H9 (cell line): ENCODE measurements around the gene FGD6. TPM values are rescaled to one million over a fixed set of nuclear protein-coding genes. Genes with fewer than 3 reads are reported as not detected.

Experiments used
- DNase-seq: peaks from one replicate; pipeline ENCODE4 v3.0.0-alpha.2; 2017
- H2AFZ ChIP-seq: one replicate; pipeline ENCODE4 v1.6.1; 2013; ENCODE audit warnings: mild to moderate bottlenecking, low read length, control low read depth, moderate library complexity
- H2AK5ac ChIP-seq: 2 replicates; pipeline ENCODE4 v1.6.1; 2013; ENCODE audit warnings: low read length, control low read depth, mixed read lengths; ENCODE audit not compliant: insufficient read length
- H2BK120ac ChIP-seq: one replicate; pipeline ENCODE4 v1.6.1; 2013; ENCODE audit warnings: low read depth, mild to moderate bottlenecking, low read length, control low read depth, inconsistent platforms; ENCODE audit not compliant: poor library complexity, severe bottlenecking
- H2BK12ac ChIP-seq: 2 replicates; pipeline ENCODE4 v1.6.1; 2013; ENCODE audit warnings: low read length, control low read depth, mixed read lengths, low read depth; ENCODE audit not compliant: insufficient read length
- H2BK15ac ChIP-seq: 2 replicates; pipeline ENCODE4 v1.6.1; 2013; ENCODE audit warnings: low read depth, low read length, control low read depth
- H2BK20ac ChIP-seq: one replicate; pipeline ENCODE4 v1.6.1; 2013; ENCODE audit warnings: low read depth, mild to moderate bottlenecking, low read length, control low read depth, inconsistent platforms; ENCODE audit not compliant: poor library complexity, severe bottlenecking
- H2BK5ac ChIP-seq: 2 replicates; pipeline ENCODE4 v1.6.1; 2013; ENCODE audit warnings: low read length, control low read depth, mixed read lengths; ENCODE audit not compliant: insufficient read length
- H3K14ac ChIP-seq: 2 replicates; pipeline ENCODE4 v1.6.1; 2013; ENCODE audit warnings: low read length, control low read depth; ENCODE audit not compliant: insufficient read depth
- H3K18ac ChIP-seq: 2 replicates; pipeline ENCODE4 v1.6.1; 2013; ENCODE audit warnings: low read depth, mild to moderate bottlenecking, mixed read lengths, low read length, control low read depth; ENCODE audit not compliant: insufficient read length
- H3K23ac ChIP-seq: 2 replicates; pipeline ENCODE4 v1.6.1; 2013; ENCODE audit warnings: low read length, control low read depth, mixed read lengths, low read depth; ENCODE audit not compliant: insufficient read length
- H3K23me2 ChIP-seq: 2 replicates; pipeline ENCODE4 v1.6.1; 2013; ENCODE audit warnings: low read depth, mild to moderate bottlenecking, mixed read lengths, low read length, control low read depth; ENCODE audit not compliant: insufficient read length, poor library complexity, severe bottlenecking
- H3K27ac ChIP-seq: 2 replicates; pipeline ENCODE4 v1.5.1; 2013; ENCODE audit warnings: low read length, control low read depth, mixed read lengths, low read depth; ENCODE audit not compliant: insufficient read length
- H3K27me3 ChIP-seq: 2 replicates; pipeline ENCODE4 v1.6.1; 2013; ENCODE audit warnings: low read length, control low read depth, inconsistent platforms; ENCODE audit not compliant: insufficient read depth
- H3K4ac ChIP-seq: 2 replicates; pipeline ENCODE4 v1.6.1; 2013; ENCODE audit warnings: low read depth, mild to moderate bottlenecking, control low read depth, inconsistent platforms, low read length, moderate library complexity
- H3K4me1 ChIP-seq: 2 replicates; pipeline ENCODE4 v1.6.1; 2013; ENCODE audit warnings: low read length, control low read depth, inconsistent platforms; ENCODE audit not compliant: insufficient read depth
- H3K4me2 ChIP-seq: 2 replicates; pipeline ENCODE4 v1.6.1; 2013; ENCODE audit warnings: low read length, control low read depth, mixed read lengths; ENCODE audit not compliant: insufficient read length, insufficient read depth
- H3K56ac ChIP-seq: 2 replicates; pipeline ENCODE4 v1.6.1; 2013; ENCODE audit warnings: low read depth, mild to moderate bottlenecking, mixed read lengths, low read length, control low read depth; ENCODE audit not compliant: insufficient read length
- H3K79me1 ChIP-seq: 2 replicates; pipeline ENCODE4 v1.6.1; 2013; ENCODE audit warnings: low read depth, mild to moderate bottlenecking, moderate library complexity, low read length, control low read depth, inconsistent platforms; ENCODE audit not compliant: insufficient read depth, poor library complexity, severe bottlenecking
- H3K79me2 ChIP-seq: 2 replicates; pipeline ENCODE4 v1.6.1; 2013; ENCODE audit warnings: low read length, control low read depth, inconsistent platforms; ENCODE audit not compliant: insufficient read depth
- H3K9ac ChIP-seq: 2 replicates; pipeline ENCODE4 v1.6.1; 2013; ENCODE audit warnings: low read length, control low read depth, mixed read lengths; ENCODE audit not compliant: insufficient read length; ENCODE audit errors: extremely low read depth
- H3K9me3 ChIP-seq: one replicate; pipeline ENCODE4 v1.6.1; 2013; ENCODE audit warnings: low read depth, low read length, inconsistent platforms; ENCODE audit not compliant: control insufficient read depth
- H3T11ph ChIP-seq: one replicate; pipeline ENCODE4 v1.6.1; 2013; ENCODE audit warnings: mild to moderate bottlenecking, low read length, control low read depth, inconsistent platforms
- H4K20me1 ChIP-seq: one replicate; pipeline ENCODE4 v1.6.1; 2013; ENCODE audit not compliant: control insufficient read depth, insufficient read length, insufficient read depth
- H4K5ac ChIP-seq: 2 replicates; pipeline ENCODE4 v1.6.1; 2013; ENCODE audit warnings: low read depth, mild to moderate bottlenecking, mixed read lengths, low read length, control low read depth; ENCODE audit not compliant: insufficient read length
- H4K8ac ChIP-seq: replicated peaks from 2 replicates; pipeline ENCODE4 v1.6.1; 2013; ENCODE audit warnings: low read length, control low read depth, mixed read lengths, low read depth; ENCODE audit not compliant: insufficient read length
- H4K91ac ChIP-seq: 2 replicates; pipeline ENCODE4 v1.6.1; 2013; ENCODE audit warnings: low read depth, mild to moderate bottlenecking, moderate library complexity, mixed read lengths, low read length, control low read depth; ENCODE audit not compliant: insufficient read length
- H3K27ac Mint-ChIP-seq, 3 experiments: 2 replicates in 2 of 3; 3 replicates in 1 of 3; pipeline ENCODE4 v1.8.0; 2020 to 2021; ENCODE audit warnings: mixed read lengths in 3 of 3, mild to moderate bottlenecking in 1 of 3, moderate library complexity in 1 of 3
- H3K27me3 Mint-ChIP-seq: 2 replicates; pipeline ENCODE4 v1.8.0; 2021; ENCODE audit warnings: low read depth, mild to moderate bottlenecking, moderate library complexity, mixed read lengths
- H3K36me3 Mint-ChIP-seq, 3 experiments: 2 replicates in 2 of 3; 3 replicates in 1 of 3; pipeline ENCODE4 v1.8.0; 2020 to 2021; ENCODE audit warnings: low read depth in 3 of 3, mixed read lengths in 3 of 3; ENCODE audit not compliant: insufficient read depth in 1 of 3
- H3K4me1 Mint-ChIP-seq, 2 experiments: 2 replicates each; pipeline ENCODE4 v1.8.0; 2020; ENCODE audit warnings: mixed read lengths in 2 of 2
- H3K4me3 Mint-ChIP-seq, 2 experiments: 2 replicates in 1 of 2; 3 replicates in 1 of 2; pipeline ENCODE4 v1.8.0; 2020 to 2021; ENCODE audit warnings: mild to moderate bottlenecking in 2 of 2, mixed read lengths in 2 of 2, moderate library complexity in 1 of 2
- H3K9me3 Mint-ChIP-seq, 2 experiments: 2 replicates in 1 of 2; 3 replicates in 1 of 2; pipeline ENCODE4 v1.8.0; 2020; ENCODE audit warnings: mild to moderate bottlenecking in 2 of 2, mixed read lengths in 2 of 2, moderate library complexity in 1 of 2
- WGBS: extraction: QIAGEN DNeasy Blood & Tissue Kit; methylation state at CpG from one replicate; pipeline ENCODE4 v1.1.7; 2013; ENCODE audit warnings: missing lambda C conversion rate, low lambda C conversion rate, mixed read lengths; ENCODE audit not compliant: insufficient read length; ENCODE audit errors: extremely low coverage; 5-methylcytosine and 5-hydroxymethylcytosine counted together
- total RNA-seq: library from RNA; stranded (reverse); gene quantifications from 2 replicates; pipeline ENCODE4 v1.2.1, GENCODE V29; 2021
- TF ChIP-seq, protein P1 (sequence below): fragments of 200-600 bp; sonication (generic); conservative IDR thresholded peaks from 3 replicates; pipeline ENCODE4 v1.8.0; 2021; ENCODE audit warnings: antibody characterized with exemption, mild to moderate bottlenecking

The FGD6 gene
- total RNA-seq, 1 experiment from 2014 or later: 39.5 TPM

DNA sequence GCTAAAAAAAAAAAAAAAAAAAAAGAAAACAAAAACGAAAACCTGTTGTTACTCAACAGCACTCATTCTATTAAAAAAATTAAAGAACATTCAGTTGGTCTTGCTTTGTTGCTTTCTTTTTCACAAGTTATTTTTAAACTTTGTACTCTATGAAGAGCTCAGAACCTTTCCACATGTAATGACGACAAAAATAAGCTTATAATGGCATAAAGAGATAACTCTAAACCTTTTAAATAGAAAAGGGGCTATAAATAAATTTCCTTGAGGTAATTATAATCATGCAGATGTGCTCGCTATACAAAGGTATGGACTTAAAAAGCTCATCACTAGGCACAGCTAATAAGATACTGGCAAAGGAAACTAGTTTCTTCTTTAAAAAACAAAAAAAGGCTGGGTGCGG, 157.3 kb downstream of the FGD6 start:
- Histone ChIP-seq H3K14ac (no peak overlapping the region), H3K9ac (no peak overlapping the region), H2AK5ac (no peak overlapping the region), H4K5ac (no peak overlapping the region), H3K4me1 (no peaks in the 10 kb centered on the region), H3K23ac (no peak overlapping the region), H2BK120ac (no peak overlapping the region), H4K91ac (no peak overlapping the region), H3K4me2 (no peak overlapping the region), H3K18ac (no peak overlapping the region), H2BK15ac (no peak overlapping the region), H2BK12ac (no peak overlapping the region), H3K23me2 (no peaks in the 10 kb centered on the region), H4K8ac (no peak overlapping the region), H3T11ph (no peak overlapping the region), H3K27me3 (no peaks in the 10 kb centered on the region), H3K79me1 (no peaks in the 10 kb centered on the region), H4K20me1 (no peaks in the 10 kb centered on the region), H2BK5ac (no peak overlapping the region), H3K79me2 (no peaks in the 10 kb centered on the region), H3K56ac (no peak overlapping the region), H2BK20ac (no peak overlapping the region), H2AFZ (no peak overlapping the region), H3K27ac (no peak overlapping the region), H3K4ac (no peak overlapping the region), H3K9me3 (no peaks in the 10 kb centered on the region)
- Mint-ChIP-seq H3K4me1 (no peaks in the 10 kb centered on the region), H3K36me3 (peaks cover 23 to 83% (median 63%) of the 10 kb centered on the region in 3 experiments; a peak in 6 of 7 replicates), H3K27ac (no peak overlapping the region; a peak in 1 of 7 replicates), H3K27me3 (no peaks in the 10 kb centered on the region), H3K4me3 (no peak overlapping the region), H3K9me3 (no peaks in the 10 kb centered on the region)
- no CpG with 5 or more reads among the region's 4 CpGs for WGBS
- TF ChIP-seq, protein P1, sequence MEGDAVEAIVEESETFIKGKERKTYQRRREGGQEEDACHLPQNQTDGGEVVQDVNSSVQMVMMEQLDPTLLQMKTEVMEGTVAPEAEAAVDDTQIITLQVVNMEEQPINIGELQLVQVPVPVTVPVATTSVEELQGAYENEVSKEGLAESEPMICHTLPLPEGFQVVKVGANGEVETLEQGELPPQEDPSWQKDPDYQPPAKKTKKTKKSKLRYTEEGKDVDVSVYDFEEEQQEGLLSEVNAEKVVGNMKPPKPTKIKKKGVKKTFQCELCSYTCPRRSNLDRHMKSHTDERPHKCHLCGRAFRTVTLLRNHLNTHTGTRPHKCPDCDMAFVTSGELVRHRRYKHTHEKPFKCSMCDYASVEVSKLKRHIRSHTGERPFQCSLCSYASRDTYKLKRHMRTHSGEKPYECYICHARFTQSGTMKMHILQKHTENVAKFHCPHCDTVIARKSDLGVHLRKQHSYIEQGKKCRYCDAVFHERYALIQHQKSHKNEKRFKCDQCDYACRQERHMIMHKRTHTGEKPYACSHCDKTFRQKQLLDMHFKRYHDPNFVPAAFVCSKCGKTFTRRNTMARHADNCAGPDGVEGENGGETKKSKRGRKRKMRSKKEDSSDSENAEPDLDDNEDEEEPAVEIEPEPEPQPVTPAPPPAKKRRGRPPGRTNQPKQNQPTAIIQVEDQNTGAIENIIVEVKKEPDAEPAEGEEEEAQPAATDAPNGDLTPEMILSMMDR: no peak
- DNase-seq: no peak
